Progenitor cell of endocrine pancreas (in vitro differentiated cells): ENCODE measurements around the gene RAD51B. TPM values are rescaled to one million over a fixed set of nuclear protein-coding genes. Genes with fewer than 3 reads are reported as not detected.

Experiments used
- DNase-seq: peaks from one replicate; pipeline ENCODE4 v3.0.0; 2021; ENCODE audit warnings: low spot score; ENCODE audit not compliant: unreplicated experiment
- H3K27ac Mint-ChIP-seq: 2 replicates; pipeline ENCODE4 v1.8.0; 2021; ENCODE audit warnings: mild to moderate bottlenecking, moderate library complexity, mixed read lengths
- H3K27me3 Mint-ChIP-seq: 2 replicates; pipeline ENCODE4 v1.8.0; 2021; ENCODE audit warnings: mixed read lengths
- H3K36me3 Mint-ChIP-seq: 2 replicates; pipeline ENCODE4 v1.8.0; 2022; ENCODE audit warnings: mixed read lengths; ENCODE audit not compliant: insufficient read depth
- H3K4me1 Mint-ChIP-seq: 2 replicates; pipeline ENCODE4 v1.8.0; 2021; ENCODE audit warnings: low read depth, mixed read lengths
- H3K4me3 Mint-ChIP-seq: 2 replicates; pipeline ENCODE4 v1.8.0; 2021; ENCODE audit warnings: low read depth, mild to moderate bottlenecking, moderate library complexity, mixed read lengths
- H3K9me3 Mint-ChIP-seq: 2 replicates; pipeline ENCODE4 v1.8.0; 2021; ENCODE audit warnings: low read depth, mixed read lengths
- total RNA-seq: library from RNA; stranded (reverse); gene quantifications from 2 replicates; pipeline ENCODE4 v1.2.1, GENCODE V29; 2021
- TF ChIP-seq, protein P1 (sequence below): fragments of 200-600 bp; sonication (generic); IDR thresholded peaks from one replicate; pipeline ENCODE4 v1.5.0; 2021; ENCODE audit warnings: antibody characterized with exemption, mild to moderate bottlenecking; ENCODE audit not compliant: unreplicated experiment

Gene RAD51B
- total RNA-seq, 1 donor from 2014 or later, result 24.7 TPM

DNA sequence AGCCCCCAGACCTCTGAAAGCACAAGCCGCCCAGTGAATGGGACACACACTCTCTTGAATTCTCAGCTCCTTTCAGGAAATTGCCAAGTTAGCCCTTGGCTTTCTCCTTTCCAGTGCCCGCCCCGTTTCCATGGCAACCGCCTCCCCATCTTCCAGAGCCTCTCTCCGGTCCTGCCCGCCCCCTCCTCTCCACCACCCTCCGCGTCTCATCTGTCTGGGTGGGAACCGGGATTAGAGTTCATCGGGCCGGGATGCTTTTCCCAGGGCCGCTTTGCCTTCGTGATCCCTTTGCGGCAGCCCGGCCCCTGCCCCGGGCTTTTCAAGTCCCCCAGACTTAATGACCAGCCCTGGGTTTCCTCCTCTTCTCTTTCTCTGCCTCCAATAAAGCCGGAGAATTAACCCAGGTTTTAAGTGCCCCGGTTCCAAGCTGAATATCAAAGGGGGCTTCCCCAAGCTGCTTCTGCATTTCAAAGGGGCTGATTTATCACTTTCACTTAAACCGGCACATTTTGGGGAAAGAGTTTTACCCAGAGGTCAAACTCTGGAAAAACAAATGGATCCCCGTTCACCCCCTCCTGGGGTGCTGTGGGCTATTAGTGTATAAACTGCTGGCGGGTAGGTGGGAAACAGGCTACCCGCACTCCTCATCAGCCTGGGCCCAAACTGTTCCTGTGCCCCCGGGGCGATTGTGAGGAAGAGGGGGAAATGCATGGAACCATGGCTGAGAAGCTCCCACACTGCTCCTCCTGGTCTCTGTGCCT lies 871.6 kb downstream of the RAD51B start:
- TF ChIP-seq, protein P1, sequence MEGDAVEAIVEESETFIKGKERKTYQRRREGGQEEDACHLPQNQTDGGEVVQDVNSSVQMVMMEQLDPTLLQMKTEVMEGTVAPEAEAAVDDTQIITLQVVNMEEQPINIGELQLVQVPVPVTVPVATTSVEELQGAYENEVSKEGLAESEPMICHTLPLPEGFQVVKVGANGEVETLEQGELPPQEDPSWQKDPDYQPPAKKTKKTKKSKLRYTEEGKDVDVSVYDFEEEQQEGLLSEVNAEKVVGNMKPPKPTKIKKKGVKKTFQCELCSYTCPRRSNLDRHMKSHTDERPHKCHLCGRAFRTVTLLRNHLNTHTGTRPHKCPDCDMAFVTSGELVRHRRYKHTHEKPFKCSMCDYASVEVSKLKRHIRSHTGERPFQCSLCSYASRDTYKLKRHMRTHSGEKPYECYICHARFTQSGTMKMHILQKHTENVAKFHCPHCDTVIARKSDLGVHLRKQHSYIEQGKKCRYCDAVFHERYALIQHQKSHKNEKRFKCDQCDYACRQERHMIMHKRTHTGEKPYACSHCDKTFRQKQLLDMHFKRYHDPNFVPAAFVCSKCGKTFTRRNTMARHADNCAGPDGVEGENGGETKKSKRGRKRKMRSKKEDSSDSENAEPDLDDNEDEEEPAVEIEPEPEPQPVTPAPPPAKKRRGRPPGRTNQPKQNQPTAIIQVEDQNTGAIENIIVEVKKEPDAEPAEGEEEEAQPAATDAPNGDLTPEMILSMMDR, result no peak
- H3K27ac Mint-ChIP-seq, result no peak overlapping the region
- H3K36me3 Mint-ChIP-seq, result no peaks in the 10 kb centered on the region
- H3K9me3 Mint-ChIP-seq, result no peaks in the 10 kb centered on the region
- no peak overlapping the region for H3K4me3 Mint-ChIP-seq
- peaks cover 17% of the 10 kb centered on the region for H3K4me1 Mint-ChIP-seq
- DNase-seq, result no peak
- H3K27me3 Mint-ChIP-seq, result peaks cover 15% of the 10 kb centered on the region

DNA sequence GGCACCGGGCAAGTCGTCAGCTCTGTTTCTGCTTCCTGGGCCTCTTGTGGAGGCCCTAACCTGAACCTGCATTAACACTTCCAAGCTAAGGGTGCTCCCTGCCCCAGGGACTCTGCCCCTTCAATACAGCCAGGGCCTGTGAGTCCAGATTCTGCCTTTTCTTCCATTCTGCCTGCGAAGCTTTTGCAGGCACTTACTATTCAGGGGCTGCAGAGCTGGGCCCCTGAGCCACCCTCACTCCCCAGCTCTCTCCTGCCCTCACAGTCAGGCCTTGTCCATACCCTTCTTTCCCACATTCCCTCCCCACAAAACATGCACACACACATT lies 872.2 kb downstream of the RAD51B start:
- TF ChIP-seq, protein P1, result no peak
- H3K4me1 Mint-ChIP-seq, result peaks cover 17% of the 10 kb centered on the region
- no peak overlapping the region for H3K4me3 Mint-ChIP-seq
- H3K9me3 Mint-ChIP-seq, result no peaks in the 10 kb centered on the region
- H3K27ac Mint-ChIP-seq, result no peak overlapping the region
- H3K27me3 Mint-ChIP-seq, result peaks cover 15% of the 10 kb centered on the region
- DNase-seq, result no peak
- no peaks in the 10 kb centered on the region for H3K36me3 Mint-ChIP-seq

DNA sequence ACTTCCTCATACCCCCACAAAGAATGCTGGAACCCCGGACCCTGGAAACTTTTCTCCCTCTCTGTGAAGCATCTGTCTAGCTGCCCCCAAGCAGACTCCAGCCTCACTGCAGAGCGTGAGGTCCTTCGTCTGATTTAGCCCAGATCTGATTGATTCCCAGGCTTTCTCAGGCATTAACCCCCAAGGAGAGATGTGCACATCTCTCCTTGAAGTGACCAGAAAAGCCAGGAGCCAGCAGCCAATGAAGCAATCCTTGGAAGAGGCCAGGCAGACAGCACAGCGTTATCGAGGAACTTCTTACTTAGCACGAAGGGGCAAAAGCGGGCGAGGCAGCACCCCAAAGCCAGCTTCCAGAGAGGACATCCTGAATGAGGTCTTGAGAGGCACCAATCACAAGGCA lies 872.6 kb downstream of the RAD51B start:
- Mint-ChIP-seq H3K36me3 (no peaks in the 10 kb centered on the region), H3K4me3 (no peak overlapping the region), H3K27ac (no peak overlapping the region)

DNA sequence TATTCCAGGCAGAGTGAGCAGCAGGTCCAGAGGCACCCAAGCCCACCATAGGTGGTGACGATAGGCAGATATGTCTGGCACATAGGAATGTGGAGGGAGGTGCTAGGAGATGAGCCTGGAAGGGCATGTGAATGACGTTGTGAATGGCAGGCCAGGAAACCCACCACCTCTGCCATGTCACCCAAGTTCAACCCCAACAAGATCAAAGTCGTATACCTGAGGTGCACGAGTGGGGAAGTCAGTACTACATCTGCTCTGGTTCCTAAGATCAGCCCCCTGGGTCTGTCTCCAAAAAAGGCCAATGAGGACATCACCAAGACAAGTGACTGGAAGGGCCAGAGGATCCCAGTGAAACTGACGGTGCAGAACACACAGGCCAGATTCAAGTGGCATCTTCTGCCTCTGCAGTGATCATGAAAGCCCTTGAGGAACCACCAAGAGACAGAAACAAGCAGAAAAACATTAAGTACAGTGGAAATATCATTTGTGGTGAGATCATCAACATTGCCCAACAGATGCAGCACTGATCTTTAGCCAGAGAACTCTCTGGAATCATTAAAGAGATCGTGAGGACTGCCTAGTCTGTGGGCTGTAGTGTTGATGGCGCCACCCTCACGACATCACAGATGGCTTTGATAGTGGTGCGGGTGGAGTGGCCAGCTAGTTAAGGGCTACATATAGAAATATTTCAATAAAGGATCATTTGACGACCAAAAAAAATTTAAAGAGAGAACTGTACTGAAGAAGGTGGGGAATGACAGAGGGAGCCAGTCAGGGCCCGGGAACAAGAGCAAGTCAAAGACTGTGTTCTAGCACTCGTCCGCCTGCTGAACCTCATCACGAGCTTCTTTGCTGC lies 873.6 kb downstream of the RAD51B start:
- TF ChIP-seq, protein P1, result no peak

More for the DNA sequence above, 872.6 kb downstream of the RAD51B start:
- H3K4me1 Mint-ChIP-seq, result peaks cover 17% of the 10 kb centered on the region
- DNase-seq, result no peak
- H3K9me3 Mint-ChIP-seq, result no peaks in the 10 kb centered on the region
- peaks cover 15% of the 10 kb centered on the region for H3K27me3 Mint-ChIP-seq
- TF ChIP-seq, protein P1, result no peak

DNA sequence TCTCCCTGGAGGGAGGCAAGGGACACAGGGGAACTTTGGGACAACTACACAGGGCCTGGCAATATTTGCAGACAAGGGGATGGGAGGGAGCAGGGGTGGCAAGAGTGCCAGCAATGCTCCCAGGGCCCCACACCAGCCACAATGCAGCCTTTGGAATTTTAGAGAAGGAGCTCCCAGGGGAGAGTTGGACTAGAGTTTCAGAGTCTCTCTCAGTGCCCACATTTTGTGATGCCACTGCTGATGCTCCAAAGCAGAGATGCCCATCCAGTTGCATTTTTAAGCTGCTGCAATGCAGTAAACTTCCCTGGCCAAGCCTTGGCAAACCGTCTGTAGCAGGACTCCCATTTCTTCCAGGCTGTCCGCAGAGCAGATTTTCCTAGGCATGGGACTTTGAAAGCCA lies 874.3 kb downstream of the RAD51B start:
- TF ChIP-seq, protein P1, result no peak
- H3K9me3 Mint-ChIP-seq, result peaks cover 2% of the 10 kb centered on the region

More for the DNA sequence above, 873.6 kb downstream of the RAD51B start:
- no peaks in the 10 kb centered on the region for H3K36me3 Mint-ChIP-seq
- H3K27me3 Mint-ChIP-seq, result peaks cover 15% of the 10 kb centered on the region
- DNase-seq, result no peak
- H3K4me1 Mint-ChIP-seq, result peaks cover 17% of the 10 kb centered on the region
- H3K4me3 Mint-ChIP-seq, result no peak overlapping the region
- H3K27ac Mint-ChIP-seq, result no peak overlapping the region
- peaks cover 2% of the 10 kb centered on the region for H3K9me3 Mint-ChIP-seq

More for the DNA sequence above, 874.3 kb downstream of the RAD51B start:
- H3K36me3 Mint-ChIP-seq, result no peaks in the 10 kb centered on the region
- no peak overlapping the region for H3K27ac Mint-ChIP-seq
- peaks cover 13% of the 10 kb centered on the region for H3K4me1 Mint-ChIP-seq
- H3K27me3 Mint-ChIP-seq, result peaks cover 15% of the 10 kb centered on the region
- H3K4me3 Mint-ChIP-seq, result no peak overlapping the region
- DNase-seq, result no peak
